ENCODE measurements around the gene PRDX2. TPM values are rescaled to one million over a fixed set of nuclear protein-coding genes. Genes with fewer than 3 reads are reported as not detected.
"Not testable (repeated sequence)": the region's sequence is repeated elsewhere in the genome, so short reads cannot be mapped to it uniquely, and the experiment has no call there.

The PRDX2 gene
- total RNA-seq, 1 donor from 2014 or later, result 190 TPM

GRCh38 chr19:12833738-12834565, 32.4 kb upstream of the PRDX2 start:
- no peak for DNase-seq (ENCODE audit: low spot score)
- TF ChIP-seq, protein P1, sequence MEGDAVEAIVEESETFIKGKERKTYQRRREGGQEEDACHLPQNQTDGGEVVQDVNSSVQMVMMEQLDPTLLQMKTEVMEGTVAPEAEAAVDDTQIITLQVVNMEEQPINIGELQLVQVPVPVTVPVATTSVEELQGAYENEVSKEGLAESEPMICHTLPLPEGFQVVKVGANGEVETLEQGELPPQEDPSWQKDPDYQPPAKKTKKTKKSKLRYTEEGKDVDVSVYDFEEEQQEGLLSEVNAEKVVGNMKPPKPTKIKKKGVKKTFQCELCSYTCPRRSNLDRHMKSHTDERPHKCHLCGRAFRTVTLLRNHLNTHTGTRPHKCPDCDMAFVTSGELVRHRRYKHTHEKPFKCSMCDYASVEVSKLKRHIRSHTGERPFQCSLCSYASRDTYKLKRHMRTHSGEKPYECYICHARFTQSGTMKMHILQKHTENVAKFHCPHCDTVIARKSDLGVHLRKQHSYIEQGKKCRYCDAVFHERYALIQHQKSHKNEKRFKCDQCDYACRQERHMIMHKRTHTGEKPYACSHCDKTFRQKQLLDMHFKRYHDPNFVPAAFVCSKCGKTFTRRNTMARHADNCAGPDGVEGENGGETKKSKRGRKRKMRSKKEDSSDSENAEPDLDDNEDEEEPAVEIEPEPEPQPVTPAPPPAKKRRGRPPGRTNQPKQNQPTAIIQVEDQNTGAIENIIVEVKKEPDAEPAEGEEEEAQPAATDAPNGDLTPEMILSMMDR (IDR thresholded peaks at IDR 0.05), result no peak
- Mint-ChIP-seq H3K4me3 (ENCODE audit: unreplicated experiment) (peak overlapping the region; percentile 57), H3K36me3 (ENCODE audit: low read depth) (peaks cover 1% of the 10 kb centered on the region), H3K9me3 (ENCODE audit: low read depth) (no peaks in the 10 kb centered on the region), H3K27me3 (ENCODE audit: low read depth) (peaks cover 63% of the 10 kb centered on the region), H3K27ac (ENCODE audit: unreplicated experiment) (no peak overlapping the region), H3K4me1 (ENCODE audit: low read depth) (peaks cover 14% of the 10 kb centered on the region)

DNA sequence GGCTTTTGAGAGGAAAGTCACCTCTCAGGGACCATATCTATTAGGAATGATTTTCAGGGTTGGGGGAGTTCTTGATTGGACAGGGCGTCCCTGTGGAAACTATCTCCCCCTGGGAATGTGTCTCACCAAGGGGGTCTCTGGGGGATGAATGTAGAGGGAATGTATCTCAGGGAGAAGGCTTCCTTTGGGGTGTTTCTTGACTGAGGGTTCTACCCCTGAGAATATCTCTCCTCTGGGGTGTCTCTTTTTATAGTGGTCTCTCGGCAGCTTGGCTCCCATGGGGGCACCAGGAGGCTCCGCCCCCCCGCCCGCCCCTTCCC, 31.8 kb upstream of the PRDX2 start:
- Mint-ChIP-seq H3K4me3 (ENCODE audit: unreplicated experiment) (no peak overlapping the region), H3K4me1 (ENCODE audit: low read depth) (peaks cover 14% of the 10 kb centered on the region), H3K27me3 (ENCODE audit: low read depth) (peaks cover 67% of the 10 kb centered on the region), H3K27ac (ENCODE audit: unreplicated experiment) (no peak overlapping the region), H3K9me3 (ENCODE audit: low read depth) (no peaks in the 10 kb centered on the region), H3K36me3 (ENCODE audit: low read depth) (peaks cover 1% of the 10 kb centered on the region)
- TF ChIP-seq, protein P1 (IDR thresholded peaks at IDR 0.05), result no peak
- no peak for DNase-seq (ENCODE audit: low spot score)

DNA sequence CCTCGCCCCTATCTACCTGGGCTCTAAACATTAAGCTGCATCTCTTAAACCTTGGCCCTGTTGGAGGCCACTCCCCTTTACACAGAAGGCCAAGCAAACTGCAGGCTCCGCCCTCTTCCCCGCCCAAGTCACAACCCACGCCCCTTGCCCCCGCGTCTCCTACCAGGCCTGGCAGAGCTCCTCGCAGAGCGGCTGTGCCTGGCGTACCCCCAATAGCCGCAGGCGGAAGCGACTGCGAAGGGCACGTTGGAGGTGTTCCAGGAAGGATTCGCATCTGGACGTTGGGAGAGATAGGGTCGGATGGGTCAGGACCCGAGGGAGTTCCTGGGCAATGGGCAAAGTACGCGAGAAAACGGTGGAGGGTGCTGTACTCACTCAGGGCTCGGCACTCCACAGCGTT, 26.9 kb upstream of the PRDX2 start:
- no peak overlapping the region for H3K27ac Mint-ChIP-seq (ENCODE audit: unreplicated experiment)
- H3K27me3 Mint-ChIP-seq (ENCODE audit: low read depth), result peaks cover 49% of the 10 kb centered on the region
- peaks cover 13% of the 10 kb centered on the region for H3K4me1 Mint-ChIP-seq (ENCODE audit: low read depth)
- no peaks in the 10 kb centered on the region for H3K36me3 Mint-ChIP-seq (ENCODE audit: low read depth)
- DNase-seq (ENCODE audit: low spot score), result no peak
- TF ChIP-seq, protein P1 (IDR thresholded peaks at IDR 0.05), result no peak
- H3K9me3 Mint-ChIP-seq (ENCODE audit: low read depth), result no peaks in the 10 kb centered on the region
- H3K4me3 Mint-ChIP-seq (ENCODE audit: unreplicated experiment), result no peak overlapping the region

DNA sequence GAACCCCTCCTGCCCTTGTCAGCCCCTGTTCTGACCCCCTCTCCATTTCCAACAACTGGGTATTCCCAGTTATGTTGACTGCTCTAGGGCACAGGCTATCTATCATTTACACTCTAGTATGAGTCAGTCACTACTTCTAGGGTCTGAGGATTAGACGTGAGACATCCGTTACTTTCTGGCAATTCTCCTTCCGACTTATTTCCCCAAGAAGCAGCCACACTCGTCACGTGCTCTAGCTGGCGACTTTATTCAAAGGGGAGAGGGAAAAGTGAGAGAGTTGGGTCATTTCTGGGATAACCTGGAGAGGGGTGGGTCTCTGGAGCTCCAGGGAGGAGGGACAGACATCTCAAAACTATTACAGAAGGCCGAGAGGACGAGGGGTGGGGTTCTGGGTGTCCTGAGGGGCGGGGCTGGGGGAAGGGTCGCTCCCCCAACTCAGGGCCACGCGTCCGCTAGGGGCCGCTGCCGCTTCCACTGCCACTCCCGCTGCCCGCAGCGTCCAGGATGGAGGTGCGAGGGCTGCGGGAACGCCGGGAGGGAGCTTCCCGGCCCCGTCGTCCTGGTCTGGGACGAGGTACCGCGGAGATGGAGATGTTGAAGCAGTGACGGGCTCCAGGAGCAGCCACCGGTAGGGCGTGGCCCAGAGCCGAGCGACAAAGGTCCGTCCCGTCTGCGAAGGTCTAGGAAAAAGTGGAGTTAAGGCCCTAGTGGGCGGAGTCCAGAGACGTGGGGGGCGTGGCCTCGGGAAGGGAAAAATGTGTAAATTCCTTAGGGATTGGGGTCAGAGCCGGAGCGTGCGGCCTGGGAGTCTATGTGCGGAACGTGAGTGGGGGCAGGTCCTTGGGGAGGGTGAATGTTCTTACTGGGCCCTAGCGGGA, 23.9 kb upstream of the PRDX2 start:
- DNase-seq (ENCODE audit: low spot score), result no peak
- TF ChIP-seq, protein P1 (IDR thresholded peaks at IDR 0.05), result peak; percentile 75
- H3K27ac Mint-ChIP-seq (ENCODE audit: unreplicated experiment), result no peak overlapping the region
- H3K36me3 Mint-ChIP-seq (ENCODE audit: low read depth), result peaks cover 2% of the 10 kb centered on the region
- peak overlapping the region; percentile 50 for H3K4me3 Mint-ChIP-seq (ENCODE audit: unreplicated experiment)
- H3K9me3 Mint-ChIP-seq (ENCODE audit: low read depth), result peaks cover 7% of the 10 kb centered on the region
- peaks cover 26% of the 10 kb centered on the region for H3K27me3 Mint-ChIP-seq (ENCODE audit: low read depth)
- peaks cover 6% of the 10 kb centered on the region for H3K4me1 Mint-ChIP-seq (ENCODE audit: low read depth)

- Mint-ChIP-seq H3K4me3 (ENCODE audit: unreplicated experiment) (no peak overlapping the region), H3K4me1 (ENCODE audit: low read depth) (peaks cover 6% of the 10 kb centered on the region), H3K36me3 (ENCODE audit: low read depth) (peaks cover 2% of the 10 kb centered on the region), H3K27ac (ENCODE audit: unreplicated experiment) (no peak overlapping the region), H3K9me3 (ENCODE audit: low read depth) (peaks cover 7% of the 10 kb centered on the region), H3K27me3 (ENCODE audit: low read depth) (peaks cover 10% of the 10 kb centered on the region)
- DNase-seq (ENCODE audit: low spot score), result no peak
- TF ChIP-seq, protein P1 (IDR thresholded peaks at IDR 0.05), result no peak
Measured at GRCh38 chr19:12821761-12822160, 20.2 kb upstream of the PRDX2 start.

DNA sequence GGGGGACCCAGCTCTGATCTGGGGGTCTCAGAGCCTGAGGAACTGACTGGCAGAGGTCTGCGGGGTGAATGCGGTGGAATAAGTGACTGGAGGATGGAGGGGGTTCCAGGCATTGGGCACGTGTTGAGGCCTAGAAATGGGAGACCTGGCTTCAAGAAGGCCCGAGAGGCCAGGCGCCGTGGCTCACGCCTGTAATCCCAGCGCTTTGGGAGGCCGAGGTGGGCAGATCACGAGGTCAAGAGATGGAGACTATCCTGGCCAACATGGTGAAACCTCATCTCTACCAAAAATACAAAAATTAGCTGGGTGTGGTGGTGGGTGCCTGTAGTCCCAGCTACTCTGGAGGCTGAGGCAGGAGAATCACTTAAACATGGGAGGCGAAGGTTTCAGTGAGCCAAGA, 16.2 kb upstream of the PRDX2 start:
- DNase-seq (ENCODE audit: low spot score); H3K27ac Mint-ChIP-seq (ENCODE audit: unreplicated experiment); H3K9me3 Mint-ChIP-seq (ENCODE audit: low read depth); H3K4me1 Mint-ChIP-seq (ENCODE audit: low read depth); H3K27me3 Mint-ChIP-seq (ENCODE audit: low read depth); H3K36me3 Mint-ChIP-seq (ENCODE audit: low read depth); H3K4me3 Mint-ChIP-seq (ENCODE audit: unreplicated experiment): not testable (repeated sequence)

GRCh38 chr19:12817188-12817587, 15.6 kb upstream of the PRDX2 start:
- H3K27me3 Mint-ChIP-seq (ENCODE audit: low read depth); H3K4me3 Mint-ChIP-seq (ENCODE audit: unreplicated experiment); H3K36me3 Mint-ChIP-seq (ENCODE audit: low read depth); H3K9me3 Mint-ChIP-seq (ENCODE audit: low read depth); H3K27ac Mint-ChIP-seq (ENCODE audit: unreplicated experiment); H3K4me1 Mint-ChIP-seq (ENCODE audit: low read depth); DNase-seq (ENCODE audit: low spot score): not testable (repeated sequence)
